ENCODE data around the gene CA10. TPM values are rescaled to one million over a fixed set of nuclear protein-coding genes. Genes with fewer than 3 reads are reported as not detected.

The CA10 gene
- total and polyA plus RNA-seq, 2 donors (not counting 1 experiment from before 2014, with no cell fraction given): not detected

- no peaks in the 10 kb centered on the region for H3K9me3 ChIP-seq (ENCODE audit: control extremely low read depth in 1 of 3, control insufficient read depth in 2 of 3, insufficient read depth in 1 of 3, low read length in 2 of 3)
- ChIA-PET POLR2A (no interaction called here), CTCF (no interaction called here)
- no peak overlapping the region for H3K4me3 ChIP-seq (ENCODE audit: control extremely low read depth in 1 of 5, extremely low read depth in 1 of 5, insufficient read depth in 1 of 5, low read depth in 2 of 5, low read length in 4 of 5)
- intact Hi-C loops (cut with micrococcal nuclease): no loop called here
- H3K27ac ChIP-seq (ENCODE audit: low read length in 2 of 2): no peak overlapping the region
- H3K4me1 Mint-ChIP-seq: no peaks in the 10 kb centered on the region
- TF ChIP-seq, protein P1, sequence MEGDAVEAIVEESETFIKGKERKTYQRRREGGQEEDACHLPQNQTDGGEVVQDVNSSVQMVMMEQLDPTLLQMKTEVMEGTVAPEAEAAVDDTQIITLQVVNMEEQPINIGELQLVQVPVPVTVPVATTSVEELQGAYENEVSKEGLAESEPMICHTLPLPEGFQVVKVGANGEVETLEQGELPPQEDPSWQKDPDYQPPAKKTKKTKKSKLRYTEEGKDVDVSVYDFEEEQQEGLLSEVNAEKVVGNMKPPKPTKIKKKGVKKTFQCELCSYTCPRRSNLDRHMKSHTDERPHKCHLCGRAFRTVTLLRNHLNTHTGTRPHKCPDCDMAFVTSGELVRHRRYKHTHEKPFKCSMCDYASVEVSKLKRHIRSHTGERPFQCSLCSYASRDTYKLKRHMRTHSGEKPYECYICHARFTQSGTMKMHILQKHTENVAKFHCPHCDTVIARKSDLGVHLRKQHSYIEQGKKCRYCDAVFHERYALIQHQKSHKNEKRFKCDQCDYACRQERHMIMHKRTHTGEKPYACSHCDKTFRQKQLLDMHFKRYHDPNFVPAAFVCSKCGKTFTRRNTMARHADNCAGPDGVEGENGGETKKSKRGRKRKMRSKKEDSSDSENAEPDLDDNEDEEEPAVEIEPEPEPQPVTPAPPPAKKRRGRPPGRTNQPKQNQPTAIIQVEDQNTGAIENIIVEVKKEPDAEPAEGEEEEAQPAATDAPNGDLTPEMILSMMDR (IDR thresholded peaks at IDR 0.05): no peak
- no peak for TF ChIP-seq EZH2 (IDR thresholded peaks at IDR 0.05; ENCODE audit: borderline replicate concordance, insufficient read depth, low read depth, low read length, poor library complexity, severe bottlenecking)
- H3K9ac ChIP-seq (ENCODE audit: low read length): no peak overlapping the region
- ATAC-seq (ENCODE audit: low read depth): no peak
- no peaks in the 10 kb centered on the region for H3K36me3 ChIP-seq (replicated peaks in 1 of 2; ENCODE audit: control extremely low read depth in 1 of 2, control insufficient read depth in 1 of 2, extremely low read depth in 1 of 2, insufficient read depth in 2 of 2, low read length in 1 of 2)
- no peaks in the 10 kb centered on the region for H4K20me1 ChIP-seq (ENCODE audit: control insufficient read depth, insufficient read depth, low read length, poor library complexity, severe bottlenecking)
- no peak overlapping the region for H3K4me2 ChIP-seq (replicated peaks; ENCODE audit: low read depth, low read length, poor library complexity, severe bottlenecking)
- no CpG with 5 or more reads among the region's 1 CpG for WGBS (ENCODE audit: insufficient coverage)
- no peaks in the 10 kb centered on the region for H3K4me1 ChIP-seq (ENCODE audit: control insufficient read depth in 2 of 2, insufficient read depth in 2 of 2, low read length in 2 of 2)
- DNase-seq: no peak
- no peak overlapping the region for H3K27ac Mint-ChIP-seq
- no peak overlapping the region for H2AFZ ChIP-seq (ENCODE audit: insufficient read depth, low read depth, low read length, poor library complexity, severe bottlenecking)
- no peaks in the 10 kb centered on the region for H3K79me2 ChIP-seq (ENCODE audit: control insufficient read depth, insufficient read depth, low read length)
- H3K27me3 ChIP-seq (replicated peaks in 1 of 4; ENCODE audit: control extremely low read depth in 1 of 4, control insufficient read depth in 3 of 4, insufficient read depth in 4 of 4, low read length in 3 of 4): no peaks in the 10 kb centered on the region
- peaks cover 3% of the 10 kb centered on the region for H3K27me3 Mint-ChIP-seq
- no peak overlapping the region for H3K4me3 Mint-ChIP-seq
- no peaks in the 10 kb centered on the region for H3K9me3 Mint-ChIP-seq (ENCODE audit: insufficient read depth)
Measured at GRCh38 chr17:51820766-51821165, 337.7 kb downstream of the CA10 start.

DNA sequence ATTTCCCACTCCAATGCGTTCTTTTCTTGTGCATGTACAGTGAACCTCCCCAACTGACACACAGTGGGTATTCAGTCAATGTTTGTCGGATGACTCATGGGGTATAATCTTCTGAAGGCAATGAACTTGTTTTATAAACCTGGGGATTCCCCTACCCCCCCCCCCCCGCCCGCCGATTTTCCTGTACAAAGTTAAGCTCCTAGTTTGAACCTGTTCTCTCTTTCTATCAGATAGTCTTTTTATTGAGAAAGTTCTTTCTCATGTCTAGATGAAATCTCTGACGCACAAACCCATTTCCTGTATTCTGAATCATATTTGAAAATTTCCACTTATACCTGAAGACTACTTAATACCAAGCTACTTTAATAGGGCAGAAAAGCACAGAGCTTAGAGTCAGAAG is 338.3 kb downstream of the CA10 start:
- H3K79me2 ChIP-seq (ENCODE audit: control insufficient read depth, insufficient read depth, low read length): no peaks in the 10 kb centered on the region
- no peak overlapping the region for H2AFZ ChIP-seq (ENCODE audit: insufficient read depth, low read depth, low read length, poor library complexity, severe bottlenecking)
- WGBS (ENCODE audit: insufficient coverage): no CpG with 5 or more reads among the region's 6 CpGs
- ChIA-PET CTCF (no interaction called here), POLR2A (no interaction called here)
- no peak overlapping the region for H3K4me3 ChIP-seq (ENCODE audit: control extremely low read depth in 1 of 5, extremely low read depth in 1 of 5, insufficient read depth in 1 of 5, low read depth in 2 of 5, low read length in 4 of 5)
- no peak overlapping the region for H3K4me2 ChIP-seq (replicated peaks; ENCODE audit: low read depth, low read length, poor library complexity, severe bottlenecking)
- no peaks in the 10 kb centered on the region for H3K4me1 Mint-ChIP-seq
- H3K9ac ChIP-seq (ENCODE audit: low read length): no peak overlapping the region
- intact Hi-C loops (cut with micrococcal nuclease): no loop called here
- no peaks in the 10 kb centered on the region for H3K9me3 Mint-ChIP-seq (ENCODE audit: insufficient read depth)
- no peaks in the 10 kb centered on the region for H3K27me3 ChIP-seq (replicated peaks in 1 of 4; ENCODE audit: control extremely low read depth in 1 of 4, control insufficient read depth in 3 of 4, insufficient read depth in 4 of 4, low read length in 3 of 4)
- no peaks in the 10 kb centered on the region for H3K36me3 ChIP-seq (replicated peaks in 1 of 2; ENCODE audit: control extremely low read depth in 1 of 2, control insufficient read depth in 1 of 2, extremely low read depth in 1 of 2, insufficient read depth in 2 of 2, low read length in 1 of 2)
- H3K27me3 Mint-ChIP-seq: peaks cover 3% of the 10 kb centered on the region
- no peaks in the 10 kb centered on the region for H3K9me3 ChIP-seq (ENCODE audit: control extremely low read depth in 1 of 3, control insufficient read depth in 2 of 3, insufficient read depth in 1 of 3, low read length in 2 of 3)
- H3K27ac Mint-ChIP-seq: no peak overlapping the region
- no peak for DNase-seq
- H3K4me3 Mint-ChIP-seq: no peak overlapping the region
- H4K20me1 ChIP-seq (ENCODE audit: control insufficient read depth, insufficient read depth, low read length, poor library complexity, severe bottlenecking): no peaks in the 10 kb centered on the region
- ATAC-seq (ENCODE audit: low read depth): no peak
- TF ChIP-seq EZH2 (IDR thresholded peaks at IDR 0.05; ENCODE audit: borderline replicate concordance, insufficient read depth, low read depth, low read length, poor library complexity, severe bottlenecking): no peak
- TF ChIP-seq, protein P1 (IDR thresholded peaks at IDR 0.05): no peak
- no peak overlapping the region for H3K27ac ChIP-seq (ENCODE audit: low read length in 2 of 2)
- no peaks in the 10 kb centered on the region for H3K4me1 ChIP-seq (ENCODE audit: control insufficient read depth in 2 of 2, insufficient read depth in 2 of 2, low read length in 2 of 2)
